AG09309 (cell line): ENCODE results near the gene SAMD10.
A peak's percentile ranks its signal among the peaks of the same experiment; 100 is the strongest.

ENCODE experiments used
- DNase-seq: peaks from one replicate; pipeline ENCODE4 v3.0.0-alpha.2; 2010; ENCODE audit warnings: low read depth
- H3K4me3 ChIP-seq: 2 replicates; pipeline ENCODE4 v1.5.1; 2011; ENCODE audit warnings: mild to moderate bottlenecking, low read depth, low read length, moderate library complexity; ENCODE audit not compliant: control insufficient read depth
- CTCF ChIP-seq: IDR thresholded peaks from 2 replicates; pipeline ENCODE4 v1.5.1; 2011; ENCODE audit warnings: mild to moderate bottlenecking, low read depth, low read length, inconsistent platforms; ENCODE audit not compliant: insufficient read depth, control insufficient read depth; ENCODE audit errors: missing control alignments

Gene SAMD10

GRCh38 chr20:63968136-63968927, 11.1 kb downstream of the SAMD10 start:
- no peak for DNase-seq
- H3K4me3 ChIP-seq = peak overlapping the region; percentile 65
- no peak for TF ChIP-seq CTCF

- H3K4me3 ChIP-seq = no peak overlapping the region
- no peak for TF ChIP-seq CTCF
- DNase-seq = no peak
Measured at GRCh38 chr20:63967330-63968135, 11.9 kb downstream of the SAMD10 start.

GRCh38 chr20:63966944-63967322, 12.5 kb downstream of the SAMD10 start:
- TF ChIP-seq CTCF = no peak
- no peak for DNase-seq
- no peak overlapping the region for H3K4me3 ChIP-seq

GRCh38 chr20:63966172-63966943, 13.1 kb downstream of the SAMD10 start:
- no peak for DNase-seq
- H3K4me3 ChIP-seq = no peak overlapping the region
- TF ChIP-seq CTCF = no peak

GRCh38 chr20:63964412-63964811, 15.0 kb downstream of the SAMD10 start:
- no peak for TF ChIP-seq CTCF
- H3K4me3 ChIP-seq = no peak overlapping the region

GRCh38 chr20:63963784-63964301, 15.6 kb downstream of the SAMD10 start:
- no peak overlapping the region for H3K4me3 ChIP-seq
- TF ChIP-seq CTCF = no peak
- no peak for DNase-seq

More at GRCh38 chr20:63964412-63964811, 15.0 kb downstream of the SAMD10 start:
- DNase-seq = no peak
